ENCODE results near the gene ACOX2. TPM values are rescaled to one million over a fixed set of nuclear protein-coding genes. Genes with fewer than 3 reads are reported as not detected.

The ACOX2 gene
- total RNA-seq (2021; fragmentation: NEBNext Ultra II Directional; extraction: Animal tissue kit (Norgen Biotek cat#: 25700)): 3.1 and 3.2 TPM in 2 replicates
- 7.3 and 9.2 TPM in 2 replicates for polyA plus RNA-seq (2011; rRNA removed)
- 4.7 TPM for polyA plus RNA-seq (2011; cell fraction: cytosol; rRNA removed)
- 5.0 TPM for polyA plus RNA-seq (2011; cell fraction: nucleus; rRNA removed)
- polyA plus RNA-seq (2012, experiment 1 of 2): 2.3 to 4.8 TPM (median 4.1 TPM) in 4 replicates
- 4.8 TPM for polyA plus RNA-seq (2012, experiment 2 of 2)
- 3.9 TPM for polyA plus RNA-seq (2013, experiment 1 of 2)
- polyA plus RNA-seq (2013, experiment 2 of 2): 3.5 TPM
- 7.2 and 8.5 TPM in 2 replicates for polyA minus RNA-seq (2011; rRNA and poly(A)+ RNA removed)
- polyA minus RNA-seq (2011; cell fraction: cytosol; rRNA and poly(A)+ RNA removed): 1.5 TPM
- polyA minus RNA-seq (2011; cell fraction: nucleus; rRNA and poly(A)+ RNA removed): 2.5 TPM
- long read RNA-seq, experiment 1, partial matches to known transcripts: 0 of 1 reads
- long read RNA-seq, experiment 1, other reads (novel, unspliced or antisense): 0 of 1 reads
- long read RNA-seq, experiment 2, transcript ACOX2-207 (6 exons, 1,072 nt): major isoform, 8 of 9 reads
- long read RNA-seq, experiment 2, partial matches to known transcripts: 1 of 9 reads
- long read RNA-seq, experiment 2, other reads (novel, unspliced or antisense): 0 of 9 reads

- Histone ChIP-seq H3K36me3 (ENCODE audit: control insufficient read depth in 2 of 4, insufficient read depth in 4 of 4, low read length in 3 of 4) (no peaks in the 10 kb centered on the region), H2BK15ac (ENCODE audit: low read length) (no peak within 1 kb of the TSS), H2AK5ac (ENCODE audit: low read depth, low read length) (no peak within 1 kb of the TSS), H3K9ac (replicated peaks in 1 of 4; ENCODE audit: extremely low read depth in 1 of 4, low read depth in 3 of 4, low read length in 3 of 4) (no peak within 1 kb of the TSS), H3K9me3 (ENCODE audit: insufficient read depth in 2 of 2, low read depth in 1 of 2, low read length in 1 of 2) (no peaks in the 10 kb centered on the region), H3K14ac (ENCODE audit: insufficient read length) (no peak within 1 kb of the TSS), H3K79me2 (ENCODE audit: control insufficient read depth in 1 of 2, insufficient read depth in 2 of 2, low read length in 2 of 2) (no peaks in the 10 kb centered on the region), H3K79me1 (ENCODE audit: low read depth, low read length) (no peaks in the 10 kb centered on the region), H3K4me3 (ENCODE audit: extremely low read depth in 1 of 4, insufficient read depth in 2 of 4, low read depth in 3 of 4, low read length in 4 of 4) (no peak within 1 kb of the TSS), H3K27me3 (replicated peaks in 1 of 4; ENCODE audit: control insufficient read depth in 3 of 4, extremely low read depth in 1 of 4, insufficient read depth in 3 of 4, low read length in 3 of 4) (no peaks in the 10 kb centered on the region), H3K27ac (ENCODE audit: low read depth, low read length) (no peak within 1 kb of the TSS), H3K23ac (ENCODE audit: insufficient read length) (no peak within 1 kb of the TSS), H3K56ac (replicated peaks; ENCODE audit: insufficient read length, low read depth, low read length) (no peak within 1 kb of the TSS), H2BK12ac (ENCODE audit: low read depth, low read length) (no peak within 1 kb of the TSS), H2BK20ac (ENCODE audit: low read length) (no peak within 1 kb of the TSS), H4K91ac (replicated peaks; ENCODE audit: insufficient read length, low read length) (no peak within 1 kb of the TSS), H3K4me1 (replicated peaks in 1 of 4; ENCODE audit: control insufficient read depth in 3 of 4, insufficient read depth in 4 of 4, low read length in 3 of 4) (peaks cover 0 to 3% (median 2%) of the 10 kb centered on the region in 4 experiments; a peak in 4 of 7 replicates), H4K8ac (ENCODE audit: extremely low read depth, insufficient read depth, low read length) (no peak within 1 kb of the TSS; the same call in 1 of the 2 replicates), H4K5ac (ENCODE audit: insufficient read length, low read depth, low read length) (no peak within 1 kb of the TSS), H2BK5ac (ENCODE audit: low read depth, low read length) (no peak within 1 kb of the TSS), H3K18ac (ENCODE audit: extremely low read depth, low read length) (no peak within 1 kb of the TSS), H2AFZ (ENCODE audit: low read length) (no peak within 1 kb of the TSS), H3K4me2 (ENCODE audit: insufficient read depth in 1 of 2, low read depth in 2 of 2, low read length in 2 of 2) (no peak within 1 kb of the TSS), H3K23me2 (ENCODE audit: low read depth, low read length) (no peaks in the 10 kb centered on the region; the same call in 1 of the 2 replicates), H4K20me1 (replicated peaks in 1 of 2; ENCODE audit: control insufficient read depth in 1 of 2, insufficient read depth in 2 of 2, low read length in 2 of 2) (no peaks in the 10 kb centered on the region), H2BK120ac (replicated peaks; ENCODE audit: low read depth, low read length) (no peak within 1 kb of the TSS), H3K4ac (replicated peaks; ENCODE audit: insufficient read length, low read depth, low read length) (no peak within 1 kb of the TSS)
- FAIRE-seq: no peak
- WGBS, 2 experiments (ENCODE audit: extremely low coverage in 1 of 2, insufficient coverage in 1 of 2, insufficient read length in 1 of 2, insufficient replicate concordance in 2 of 2, low coverage in 1 of 2, low lambda C conversion rate in 2 of 2, missing lambda C conversion rate in 1 of 2): 90% methylated on average over 13 of the region's 13 CpGs; no CpG with 5 or more reads in 1 of the 2 experiments
- CTCF ChIA-PET (ENCODE audit: partially characterized antibody): interaction anchor here (0.6 to 4.9 kb wide), 12 partner anchors 9 to 185 kb away, joined by 3 to 29 read pairs (median 4); no protein-coding TSS in a partner anchor
- POLR2A ChIA-PET (ENCODE audit: partially characterized antibody): interaction anchor here (0.7 kb wide), 1 partner anchor 24 kb away, joined by 4 read pairs; no protein-coding TSS in a partner anchor
- no peak for DNase-seq (ENCODE audit: low read depth in 1 of 2, low spot score in 2 of 2)
- TF ChIP-seq JUND (IDR thresholded peaks at IDR 0.05; ENCODE audit: low read length) (no peak), BACH1 (IDR thresholded peaks at IDR 0.05; ENCODE audit: low read length) (no peak), TEAD4 (IDR thresholded peaks at IDR 0.05; ENCODE audit: low read depth, low read length) (no peak)
Observed at GRCh38 chr3:58536501-58537411, at the start of gene ACOX2. Gene ACOX2 (minus strand): TSS chr3:58537190. CDS start chr3:58535106, 2,084 bp downstream.

Data from H1 (cell line).